UCSD-AML1 (cell line): ENCODE results near the gene ATP1B3.
A peak's percentile ranks its signal among the peaks of the same experiment; 100 is the strongest.
"Not testable (repeated sequence)": the region's sequence is repeated elsewhere in the genome, so short reads cannot be mapped to it uniquely, and the experiment has no call there.

Experiments used
- DNase-seq: peaks from one replicate; lab custom pipeline; 2025; ENCODE audit not compliant: unreplicated experiment; lab: John Stamatoyannopoulos, UW

Gene ATP1B3

GRCh38 chr3:141901914-141902313 lies 25.5 kb downstream of the ATP1B3 start:
- no peak for DNase-seq

- DNase-seq, result no peak
Observed at GRCh38 chr3:141904203-141904602, 27.8 kb downstream of the ATP1B3 start.

GRCh38 chr3:141905129-141905528 lies 28.7 kb downstream of the ATP1B3 start:
- DNase-seq, result no peak

- no peak for DNase-seq
Observed at GRCh38 chr3:141909408-141909807, 33.0 kb downstream of the ATP1B3 start.

DNA sequence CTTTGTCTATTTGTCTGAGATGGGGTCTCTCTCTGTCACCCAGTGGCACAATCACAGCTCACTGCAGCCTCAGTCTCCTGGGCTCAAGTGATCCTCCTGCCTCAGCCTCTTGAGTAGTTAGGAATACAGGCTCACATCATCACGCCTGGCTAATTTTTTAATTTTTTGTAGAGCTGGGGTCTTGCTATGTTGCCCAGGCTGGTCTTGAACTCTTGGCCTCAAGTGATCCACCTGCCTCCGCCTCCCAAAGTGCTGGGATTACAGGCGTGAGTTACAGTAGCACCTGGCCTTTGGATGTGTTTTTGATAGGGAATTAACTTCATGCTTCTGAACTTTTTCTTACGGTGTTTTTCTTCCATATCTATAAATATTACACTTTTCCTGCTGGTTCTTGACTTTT lies 33.5 kb downstream of the ATP1B3 start:
- DNase-seq, result not testable (repeated sequence)

DNA sequence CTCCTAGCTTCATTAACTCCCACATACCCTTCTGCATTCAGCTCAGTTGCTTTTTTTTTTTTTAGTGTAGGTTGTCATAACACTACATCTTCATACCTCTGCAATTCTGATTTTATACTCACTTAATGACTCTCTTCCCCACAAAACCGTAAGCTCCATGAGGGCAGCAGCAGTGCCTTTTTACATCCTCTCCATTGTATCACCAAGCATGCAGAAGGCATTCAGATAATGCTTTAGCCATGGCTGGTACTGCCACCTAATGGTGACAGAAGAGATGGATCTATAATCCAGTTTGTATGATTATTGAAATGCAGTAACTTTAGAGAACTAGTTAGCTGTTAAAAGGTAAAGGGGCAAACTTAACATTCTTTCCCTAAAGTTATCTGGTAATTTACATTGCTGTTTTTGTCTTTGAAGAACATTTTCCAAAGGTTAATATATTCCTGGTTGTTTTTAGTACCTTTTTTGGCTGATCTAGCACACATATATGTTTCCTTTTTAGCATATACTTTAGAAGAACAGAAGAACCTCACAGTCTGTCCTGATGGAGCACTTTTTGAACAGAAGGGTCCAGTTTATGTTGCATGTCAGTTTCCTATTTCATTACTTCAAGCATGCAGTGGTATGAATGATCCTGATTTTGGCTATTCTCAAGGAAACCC lies 36.8 kb downstream of the ATP1B3 start:
- no peak for DNase-seq

DNA sequence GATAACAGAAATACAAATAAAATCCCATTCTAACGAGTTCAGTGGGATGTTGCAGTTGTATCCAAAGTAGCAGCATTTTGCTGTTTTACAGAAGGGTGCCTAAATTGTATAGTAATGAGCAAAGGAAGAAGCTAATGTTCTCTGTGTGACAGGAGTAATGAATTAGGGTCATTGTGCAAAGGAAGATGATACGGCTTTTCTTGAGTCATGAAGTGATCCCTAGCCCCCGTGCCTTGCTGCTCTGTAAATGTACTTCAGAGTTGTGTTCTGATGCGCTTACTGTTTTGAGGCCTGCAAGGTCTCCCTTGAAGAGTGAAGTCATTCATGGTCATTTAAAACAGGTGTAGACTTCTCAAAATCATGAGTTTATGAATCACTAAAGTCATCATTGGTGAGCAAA lies 37.9 kb downstream of the ATP1B3 start:
- no peak for DNase-seq

GRCh38 chr3:141915016-141915415 lies 38.6 kb downstream of the ATP1B3 start:
- no peak for DNase-seq

DNA sequence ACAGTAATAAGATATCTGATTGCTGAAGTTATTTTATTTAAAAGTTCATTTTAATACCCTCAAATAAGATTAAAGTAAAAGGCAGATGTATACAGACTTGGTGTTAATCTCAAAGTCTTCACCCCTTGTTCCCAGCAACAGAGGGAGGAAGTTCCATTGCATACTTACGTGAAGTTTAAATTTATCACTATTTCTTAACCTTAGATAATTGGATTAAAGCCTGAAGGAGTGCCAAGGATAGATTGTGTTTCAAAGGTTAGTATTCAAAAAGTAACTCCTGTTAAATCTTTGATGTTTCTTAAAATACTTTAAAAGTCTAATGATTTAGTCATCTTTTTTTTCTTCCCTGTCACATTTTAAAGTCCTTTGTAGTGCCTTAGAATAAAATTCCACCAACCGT lies 39.3 kb downstream of the ATP1B3 start:
- no peak for DNase-seq

GRCh38 chr3:141920701-141921100 lies 44.3 kb downstream of the ATP1B3 start:
- DNase-seq, result no peak

DNA sequence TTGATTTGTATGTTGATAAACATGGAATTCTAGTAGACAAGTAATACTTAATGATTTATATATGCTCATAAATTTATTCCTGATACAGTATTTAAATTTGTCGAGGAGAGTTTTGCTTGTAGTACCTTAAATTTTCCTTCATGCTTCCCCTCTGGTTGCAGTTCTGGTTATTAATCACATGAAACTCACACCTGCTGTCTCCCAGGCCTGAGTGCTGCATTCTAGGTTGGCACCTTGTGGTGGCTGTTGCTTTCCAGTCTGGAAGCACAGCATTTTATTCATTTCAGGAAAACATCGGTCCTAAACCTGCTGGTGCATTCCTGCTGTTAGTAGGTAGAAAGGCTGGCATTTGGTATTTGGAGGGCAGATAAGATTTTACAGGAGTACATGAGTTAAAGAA lies 44.9 kb downstream of the ATP1B3 start:
- no peak for DNase-seq

DNA sequence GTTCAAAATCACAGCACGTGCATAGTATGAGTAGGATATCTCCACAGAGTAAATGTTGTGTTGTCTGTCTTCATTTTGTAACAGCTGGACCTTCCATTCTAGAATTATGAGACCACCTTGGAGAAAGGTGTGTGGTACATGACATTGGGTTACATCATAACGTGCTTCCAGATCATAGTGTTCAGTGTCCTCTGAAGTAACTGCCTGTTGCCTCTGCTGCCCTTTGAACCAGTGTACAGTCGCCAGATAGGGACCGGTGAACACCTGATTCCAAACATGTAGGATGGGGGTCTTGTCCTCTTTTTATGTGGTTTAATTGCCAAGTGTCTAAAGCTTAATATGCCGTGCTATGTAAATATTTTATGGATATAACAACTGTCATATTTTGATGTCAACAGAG lies 49.2 kb downstream of the ATP1B3 start:
- DNase-seq, result not testable (repeated sequence)

GRCh38 chr3:141926929-141927328 lies 50.5 kb downstream of the ATP1B3 start:
- DNase-seq, result no peak

DNA sequence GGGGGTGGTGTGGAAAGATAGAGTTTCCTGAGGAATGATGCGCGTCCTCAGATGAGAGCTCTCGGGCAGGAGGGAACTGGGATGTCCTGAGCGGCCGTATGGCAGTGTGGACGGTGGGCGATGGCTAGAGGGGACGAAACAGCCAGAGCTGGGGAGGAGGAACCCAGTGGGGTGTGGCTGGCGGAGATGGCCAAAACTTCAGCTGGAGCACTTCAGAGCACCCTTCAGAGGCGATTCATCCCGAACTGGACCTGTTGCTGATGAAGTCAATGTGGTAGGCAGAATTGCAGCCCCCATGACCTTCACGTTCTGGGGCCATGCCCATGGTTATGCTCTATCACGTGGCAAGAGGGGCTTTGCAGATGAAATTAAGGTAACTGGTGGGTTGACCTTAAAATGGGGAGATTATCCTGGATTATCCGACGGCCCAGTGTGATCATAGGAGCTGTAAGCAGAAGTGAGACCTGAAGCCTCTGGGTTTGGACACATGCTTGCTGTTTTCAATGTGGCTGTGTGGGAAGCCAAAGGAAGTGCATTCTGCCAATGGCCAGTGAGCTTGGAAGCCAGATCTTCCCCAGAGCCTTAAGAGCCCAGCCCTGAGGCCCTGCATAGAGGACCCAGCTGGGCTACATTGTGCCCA lies 52.3 kb downstream of the ATP1B3 start:
- no peak for DNase-seq

- DNase-seq, result no peak
Observed at GRCh38 chr3:141929341-141929995, 53.0 kb downstream of the ATP1B3 start.

DNA sequence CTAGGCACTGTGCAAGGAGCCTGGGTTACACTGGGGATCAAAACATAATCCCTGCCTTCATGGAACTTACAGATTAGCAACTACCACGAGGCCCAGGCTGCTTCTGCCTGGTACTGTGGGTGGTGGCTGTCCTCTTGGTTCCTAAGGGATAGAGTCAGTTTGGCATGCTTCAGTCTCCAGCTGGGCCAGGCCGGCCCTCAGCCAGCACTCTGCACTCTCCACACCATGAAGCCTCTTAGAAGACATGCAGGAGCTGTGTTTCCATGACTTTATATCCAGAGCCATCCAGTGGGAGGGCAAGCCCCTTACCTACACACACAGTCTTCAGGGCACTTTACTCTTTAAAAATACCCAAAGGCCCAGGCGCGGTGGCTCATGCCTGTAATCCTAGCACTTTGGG lies 54.4 kb downstream of the ATP1B3 start:
- no peak for DNase-seq

GRCh38 chr3:141933421-141934300 lies 57.2 kb downstream of the ATP1B3 start:
- DNase-seq, result no peak

- no peak for DNase-seq
Observed at GRCh38 chr3:141934354-141934753, 57.9 kb downstream of the ATP1B3 start.

DNA sequence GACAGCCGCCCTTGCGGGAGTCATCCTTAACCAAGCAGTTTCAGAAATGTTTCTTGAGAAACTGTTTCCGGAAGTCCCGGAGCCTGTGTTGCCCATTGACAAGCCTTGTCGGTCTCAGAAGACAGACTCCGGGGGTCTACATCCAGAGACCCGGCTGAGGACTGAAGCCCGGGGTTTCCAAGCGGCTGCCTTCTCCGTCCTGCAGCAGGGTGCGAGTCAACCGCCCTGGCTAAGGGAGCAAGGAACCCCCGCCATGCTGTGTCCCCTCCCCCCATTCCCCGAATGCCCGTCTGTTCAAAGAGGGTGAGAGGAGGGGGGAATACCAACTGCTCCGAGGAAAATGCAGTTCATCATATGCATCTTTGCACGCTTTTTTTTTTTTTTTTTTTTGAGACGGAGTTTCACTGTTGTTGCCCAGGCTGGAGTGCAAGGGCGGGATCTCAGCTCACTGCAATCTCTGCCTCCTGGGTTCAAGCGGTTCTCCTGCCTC lies 61.6 kb downstream of the ATP1B3 start:
- no peak for DNase-seq

GRCh38 chr3:141939759-141940158 lies 63.3 kb downstream of the ATP1B3 start:
- no peak for DNase-seq

GRCh38 chr3:141940194-141940776 lies 63.8 kb downstream of the ATP1B3 start:
- peak; percentile 17 for DNase-seq
